A549 (cell line): ENCODE results near the gene DNMT3B. TPM values are rescaled to one million over a fixed set of nuclear protein-coding genes. Genes with fewer than 3 reads are reported as not detected.
A peak's percentile ranks its signal among the peaks of the same experiment; 100 is the strongest.

Experiments used
- ATAC-seq, 2 experiments: fragments of 200-7000 bp in 1 of 2; fragments of >200 bp in 1 of 2; cut with Nextera tagmentation in 1 of 2; cut with Tn5 transposase in 1 of 2; 3 replicates each; pipeline versions ENCODE4 v1.8.0 to v1.9.1; 2018 to 2020; ENCODE audit warnings: mild to moderate bottlenecking in 1 of 2, moderate library complexity in 1 of 2
- CTCF ChIA-PET: fragments of 300-600 bp; sonication (Branson Sonifier 250); formaldehyde crosslinking; extraction: SDS; loops from one replicate; lab custom pipeline; 2021; ENCODE audit warnings: antibody characterized with exemption, inconsistent platforms; lab: Yijun Ruan, JAX
- POLR2A ChIA-PET: fragments of 350-600 bp; formaldehyde crosslinking; extraction: SDS; loops from one replicate; lab custom pipeline; 2021; ENCODE audit warnings: antibody characterized with exemption, inconsistent platforms; lab: Yijun Ruan, JAX
- DNase-seq, 2 experiments: peaks; one replicate each; pipeline versions ENCODE4 v3.0.0 to v3.0.0-alpha.2; 2011 to 2016; ENCODE audit warnings: low read depth in 1 of 2, low spot score in 1 of 2
- FAIRE-seq: peaks from 2 replicates; lab custom pipeline; 2011; peaks lifted over from hg19 to GRCh38; lab: Jason Lieb, UNC
- H3K27ac ChIP-seq, 2 experiments: fragments of >200 bp; sonication (Bioruptor Twin); formaldehyde crosslinking; 3 replicates each; pipeline ENCODE4 v1.5.1; 2016 to 2017
- H3K4me1 ChIP-seq: fragments of >200 bp; sonication (Bioruptor Twin); formaldehyde crosslinking; 3 replicates; pipeline ENCODE4 v1.6.1; 2016
- H3K4me2 ChIP-seq: fragments of >200 bp; sonication (Bioruptor Twin); formaldehyde crosslinking; 3 replicates; pipeline ENCODE4 v1.6.1; 2016
- H3K4me3 ChIP-seq: fragments of >200 bp; sonication (Bioruptor Twin); formaldehyde crosslinking; 3 replicates; pipeline ENCODE4 v1.5.1; 2016
- H3K9me3 ChIP-seq: fragments of >200 bp; sonication (Bioruptor Twin); formaldehyde crosslinking; 3 replicates; pipeline ENCODE4 v1.6.1; 2016
- ATOH8 ChIP-seq: fragments of 250-450 bp; sonication (Bioruptor Pico); IDR thresholded peaks from 2 replicates; pipeline ENCODE4 v1.5.0; 2020; ENCODE audit warnings: low read depth, mild to moderate bottlenecking, moderate library complexity
- BCL3 ChIP-seq: fragments of >200 bp; sonication (Bioruptor Twin); formaldehyde crosslinking; IDR thresholded peaks from 3 replicates; pipeline ENCODE4 v1.6.1; 2016
- CBX2 ChIP-seq: fragments of 200-600 bp; sonication (generic); IDR thresholded peaks from 2 replicates; pipeline ENCODE4 v1.6.1; 2016; ENCODE audit warnings: low read depth, mild to moderate bottlenecking, borderline replicate concordance
- CBX8 ChIP-seq: fragments of 200-600 bp; sonication (generic); IDR thresholded peaks from 2 replicates; pipeline ENCODE4 v1.6.1; 2016
- EHMT2 ChIP-seq: fragments of 200-600 bp; sonication (generic); IDR thresholded peaks from 2 replicates; pipeline ENCODE4 v1.6.1; 2016; ENCODE audit warnings: antibody characterized with exemption, low read depth, mild to moderate bottlenecking, moderate library complexity
- EP300 ChIP-seq, 2 experiments: fragments of >200 bp; sonication (Bioruptor Twin); formaldehyde crosslinking; IDR thresholded peaks; 2 replicates in 1 of 2; 3 replicates in 1 of 2; pipeline ENCODE4 v1.6.1; 2016 to 2017
- ESRRA ChIP-seq: fragments of 150-350 bp; IDR thresholded peaks from 2 replicates; pipeline ENCODE4 v1.6.1; 2014; ENCODE audit warnings: mild to moderate bottlenecking, low read length, borderline replicate concordance
- FOSB ChIP-seq: fragments of 250-450 bp; sonication (Bioruptor Pico); IDR thresholded peaks from 2 replicates; pipeline ENCODE4 v1.5.0; 2020; ENCODE audit warnings: mild to moderate bottlenecking, moderate library complexity
- FOXS1 ChIP-seq: fragments of 250-450 bp; sonication (Bioruptor Pico); IDR thresholded peaks from 2 replicates; pipeline ENCODE4 v1.5.0; 2020; ENCODE audit warnings: mild to moderate bottlenecking, moderate library complexity
- HEYL ChIP-seq: fragments of 250-450 bp; sonication (Bioruptor Pico); IDR thresholded peaks from 2 replicates; pipeline ENCODE4 v1.8.0; 2021; ENCODE audit warnings: mild to moderate bottlenecking, moderate library complexity
- JUNB ChIP-seq: fragments of >200 bp; sonication (Bioruptor Twin); formaldehyde crosslinking; IDR thresholded peaks from 2 replicates; pipeline ENCODE4 v1.6.1; 2016
- KDM5A ChIP-seq: fragments of 200-600 bp; sonication (generic); IDR thresholded peaks from 2 replicates; pipeline ENCODE4 v1.6.1; 2016; ENCODE audit warnings: antibody characterized with exemption, mild to moderate bottlenecking
- MAFK ChIP-seq: fragments of 450-650 bp; IDR thresholded peaks from 2 replicates; pipeline ENCODE4 v1.6.1; 2014; ENCODE audit not compliant: partially characterized antibody
- MYC ChIP-seq: IDR thresholded peaks from 2 replicates; pipeline ENCODE4 v1.6.1; 2012; ENCODE audit warnings: mild to moderate bottlenecking, inconsistent platforms, low read length, improper control_type of control experiment, borderline replicate concordance
- NPAS2 ChIP-seq: fragments of 250-450 bp; sonication (Bioruptor Pico); IDR thresholded peaks from 2 replicates; pipeline ENCODE4 v1.8.0; 2022; ENCODE audit warnings: mild to moderate bottlenecking, moderate library complexity, borderline replicate concordance
- PBX3 ChIP-seq: IDR thresholded peaks from 2 replicates; pipeline ENCODE4 v1.6.1; 2012
- POLR2AphosphoS2 ChIP-seq: conservative IDR thresholded peaks from 2 replicates; pipeline ENCODE4 v1.6.1; 2012; ENCODE audit warnings: low read length, improper control_type of control experiment, inconsistent platforms
- RARB ChIP-seq: fragments of 250-450 bp; sonication (Bioruptor Pico); IDR thresholded peaks from 2 replicates; pipeline ENCODE4 v1.8.0; 2021; ENCODE audit warnings: mild to moderate bottlenecking, moderate library complexity
- RFX5 ChIP-seq: fragments of 450-650 bp; IDR thresholded peaks from 2 replicates; pipeline ENCODE4 v1.7.1; 2014; ENCODE audit warnings: antibody characterized with exemption, mild to moderate bottlenecking, moderate library complexity
- USF2 ChIP-seq: fragments of 450-650 bp; IDR thresholded peaks from 2 replicates; pipeline ENCODE4 v1.6.1; 2014; ENCODE audit warnings: antibody characterized with exemption
- ZNF302 ChIP-seq: fragments of 250-450 bp; sonication (Bioruptor Pico); IDR thresholded peaks from 2 replicates; pipeline ENCODE4 v1.9.0; 2021; ENCODE audit warnings: inconsistent platforms, mild to moderate bottlenecking, moderate library complexity
- WGBS: methylation state at CpG from one replicate; pipeline ENCODE4 v1.1.6; 2017; ENCODE audit errors: missing lambda C conversion rate; 5-methylcytosine and 5-hydroxymethylcytosine counted together
- polyA plus RNA-seq, 4 experiments: library from polyadenylated mRNA; depleted of rRNA in 3 of 4; stranded (reverse); fragments of >200 nt; fragmentation: RNase III in 1 of 4; extraction: RNeasy Plus Mini Kit Qiagen cat#74134 plus additional on column Dnase treatment in 1 of 4; gene quantifications; 2 replicates in 3 of 4; 3 replicates in 1 of 4; pipeline ENCODE4 v1.2.3, GENCODE V29; 2011 to 2017

DNMT3B gene
- polyA plus RNA-seq, 2 of the 4 experiments (the other 2 are of a cell fraction): 5.2 to 11.3 TPM

GRCh38 chr20:32749914-32750637 lies 12.1 kb upstream of the DNMT3B start:
- H3K4me3 ChIP-seq: no peak overlapping the region
- CTCF ChIA-PET: no interaction called here
- ATAC-seq: no peak

GRCh38 chr20:32751293-32751692 lies 10.9 kb upstream of the DNMT3B start:
- H3K4me3 ChIP-seq: no peak overlapping the region
- ChIA-PET CTCF (interaction anchor here (1.2 kb wide), 1 partner anchor 27 kb away, joined by 3 read pairs; no protein-coding TSS in a partner anchor), POLR2A (no interaction called here)
- DNase-seq (no peak), FAIRE-seq (no peak), ATAC-seq (no peak)
- H3K4me1 ChIP-seq: peaks cover 35% of the 10 kb centered on the region
- no peak overlapping the region for H3K4me2 ChIP-seq
- no peak overlapping the region; a peak in 1 of 6 replicates for H3K27ac ChIP-seq
- no peak for TF ChIP-seq EP300 (IDR thresholded peaks at IDR 0.05)
- H3K9me3 ChIP-seq: no peaks in the 10 kb centered on the region

More at GRCh38 chr20:32749914-32750637, 12.1 kb upstream of the DNMT3B start:
- no peak for TF ChIP-seq ESRRA
- TF ChIP-seq KDM5A: no peak
- TF ChIP-seq MAFK: no peak
- H3K27ac ChIP-seq: peak overlapping the region in 1 of 2 experiments; percentile 65; a peak in 3 of 6 replicates
- H3K9me3 ChIP-seq: no peaks in the 10 kb centered on the region
- H3K4me1 ChIP-seq: peaks cover 47% of the 10 kb centered on the region
- DNase-seq (no peak), FAIRE-seq (no peak)
- POLR2A ChIA-PET: no interaction called here
- WGBS: 86% methylated on average over 11 of the region's 11 CpGs
- no peak overlapping the region for H3K4me2 ChIP-seq

- ChIA-PET POLR2A (no interaction called here), CTCF (interaction anchor here (0.6 to 1.2 kb wide), 2 partner anchors 27 to 38 kb away, joined by 3 read pairs; no protein-coding TSS in a partner anchor)
- peak overlapping the region; percentile 26 to 67 for H3K27ac ChIP-seq
- TF ChIP-seq JUNB: no peak
- TF ChIP-seq CBX8: no peak
- TF ChIP-seq FOSB (CRISPR knock-in tag): no peak
- no peak for TF ChIP-seq POLR2AphosphoS2
- no peak for TF ChIP-seq ATOH8
- no peak for TF ChIP-seq ZNF302 (CRISPR knock-in tag)
- TF ChIP-seq RFX5: no peak
- no peak for TF ChIP-seq EHMT2
- TF ChIP-seq PBX3: no peak
- TF ChIP-seq CBX2: no peak
- no peak for TF ChIP-seq BCL3
- no peak for TF ChIP-seq USF2
- no peak for TF ChIP-seq HEYL (CRISPR knock-in tag)
- no peak for TF ChIP-seq FOXS1 (CRISPR knock-in tag)
- TF ChIP-seq MYC: no peak
- no peak for TF ChIP-seq NPAS2 (CRISPR knock-in tag)
- TF ChIP-seq RARB: no peak
- ATAC-seq (no peak), DNase-seq (no peak), FAIRE-seq (no peak)
- 90% methylated on average over 6 of the region's 6 CpGs for WGBS
- peak overlapping the region; percentile 30; the same call in 1 of the 3 replicates for H3K4me2 ChIP-seq
- no peaks in the 10 kb centered on the region for H3K9me3 ChIP-seq
- peaks cover 32% of the 10 kb centered on the region for H3K4me1 ChIP-seq
- H3K4me3 ChIP-seq: no peak overlapping the region
These were observed 10.3 kb upstream of the DNMT3B start for GRCh38 chr20:32751702-32752457.
